K562 (cell line): Measurements from ENCODE around the gene MTREX.

Experiments
- HCFC1 ChIP-seq: IDR thresholded peaks from 2 replicates; pipeline ENCODE4 v1.6.1; 2012; ENCODE audit warnings: low read depth, low read length, improper control_type of control experiment
- POLR2A ChIP-seq: fragments of 450-650 bp; conservative IDR thresholded peaks from 2 replicates; pipeline ENCODE4 v1.6.1; 2016
- POLR2AphosphoS5 ChIP-seq: IDR thresholded peaks from 2 replicates; pipeline ENCODE4 v1.6.1; 2011; ENCODE audit warnings: mild to moderate bottlenecking, low read depth, low read length, moderate library complexity; ENCODE audit not compliant: control insufficient read depth, insufficient read depth
- RNF2 ChIP-seq: sonication (generic); IDR thresholded peaks from 2 replicates; pipeline ENCODE4 v1.6.1; 2016
- SIN3A ChIP-seq, 2 experiments: fragments of 150-350 bp in 1 of 2; IDR thresholded peaks; 2 replicates each; pipeline ENCODE4 v1.6.1; 2011 to 2016; ENCODE audit warnings: borderline replicate concordance in 2 of 2, low read depth in 2 of 2, low read length in 2 of 2, mild to moderate bottlenecking in 2 of 2, moderate library complexity in 2 of 2; ENCODE audit not compliant: control insufficient read depth in 1 of 2
- SRSF3 ChIP-seq: fragments of 200-400 bp; formaldehyde crosslinking; IDR thresholded peaks from 2 replicates; pipeline ENCODE4 v1.6.1; 2016; ENCODE audit warnings: mild to moderate bottlenecking, low read length, moderate library complexity; ENCODE audit not compliant: insufficient read depth
- XRCC5 ChIP-seq: fragments of 200-400 bp; formaldehyde crosslinking; IDR thresholded peaks from 2 replicates; pipeline ENCODE4 v1.6.1; 2017; ENCODE audit warnings: low read depth, mild to moderate bottlenecking, low read length
- ZNF274 ChIP-seq: IDR thresholded peaks from 2 replicates; pipeline ENCODE4 v1.6.1; 2011; ENCODE audit warnings: low read depth, mild to moderate bottlenecking, low read length, moderate library complexity, borderline replicate concordance
- TF ChIP-seq, protein P1 (sequence below): sonication (generic); formaldehyde crosslinking; IDR thresholded peaks from 2 replicates; pipeline ENCODE4 v1.8.0; 2022; ENCODE audit warnings: missing genetic modification reagents, mild to moderate bottlenecking, borderline replicate concordance
- TF ChIP-seq, protein P2 (sequence below): fragments of 150-350 bp; IDR thresholded peaks from 2 replicates; pipeline ENCODE4 v1.6.1; 2014; ENCODE audit warnings: low read depth, mild to moderate bottlenecking, low read length, borderline replicate concordance
- TF ChIP-seq, protein P3 (sequence below): fragments of 250-450 bp; sonication (Bioruptor Pico); IDR thresholded peaks from 2 replicates; pipeline ENCODE4 v1.5.1; 2021; ENCODE audit warnings: mild to moderate bottlenecking

DNA sequence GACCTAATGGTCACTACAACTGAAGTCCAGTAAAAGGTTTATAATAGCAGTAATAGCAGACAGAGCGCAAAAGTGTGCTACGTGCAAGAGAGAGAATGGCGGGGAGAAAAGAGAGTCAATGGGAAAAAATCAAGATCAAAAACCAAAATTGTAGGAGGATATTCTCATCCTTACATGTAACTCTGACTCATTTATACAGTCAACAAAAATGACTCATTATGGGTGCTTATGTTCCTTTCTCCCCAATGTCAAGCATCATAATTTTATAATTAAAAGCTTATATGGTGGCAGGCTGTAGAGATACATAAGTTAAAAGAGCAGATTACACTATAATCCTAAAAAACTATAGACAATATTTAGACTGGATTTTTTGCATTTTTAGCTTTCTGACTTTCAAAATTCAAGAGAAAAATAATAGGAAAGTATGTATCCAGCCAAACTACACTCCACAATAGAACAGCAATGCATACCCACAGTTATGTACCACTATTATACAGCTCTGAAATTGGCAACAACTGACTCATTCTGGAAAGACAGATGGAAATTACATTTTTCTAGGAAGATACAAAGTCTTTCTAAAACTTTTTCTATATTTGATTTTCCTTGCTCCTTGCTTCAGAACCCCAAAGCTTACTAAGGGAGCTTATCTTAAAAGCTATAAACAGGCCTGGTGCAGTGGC, 148.6 kb downstream of the MTREX start:
- no peak for TF ChIP-seq SRSF3
- TF ChIP-seq HCFC1, result no peak
- TF ChIP-seq POLR2AphosphoS5, result no peak
- TF ChIP-seq, protein P1, sequence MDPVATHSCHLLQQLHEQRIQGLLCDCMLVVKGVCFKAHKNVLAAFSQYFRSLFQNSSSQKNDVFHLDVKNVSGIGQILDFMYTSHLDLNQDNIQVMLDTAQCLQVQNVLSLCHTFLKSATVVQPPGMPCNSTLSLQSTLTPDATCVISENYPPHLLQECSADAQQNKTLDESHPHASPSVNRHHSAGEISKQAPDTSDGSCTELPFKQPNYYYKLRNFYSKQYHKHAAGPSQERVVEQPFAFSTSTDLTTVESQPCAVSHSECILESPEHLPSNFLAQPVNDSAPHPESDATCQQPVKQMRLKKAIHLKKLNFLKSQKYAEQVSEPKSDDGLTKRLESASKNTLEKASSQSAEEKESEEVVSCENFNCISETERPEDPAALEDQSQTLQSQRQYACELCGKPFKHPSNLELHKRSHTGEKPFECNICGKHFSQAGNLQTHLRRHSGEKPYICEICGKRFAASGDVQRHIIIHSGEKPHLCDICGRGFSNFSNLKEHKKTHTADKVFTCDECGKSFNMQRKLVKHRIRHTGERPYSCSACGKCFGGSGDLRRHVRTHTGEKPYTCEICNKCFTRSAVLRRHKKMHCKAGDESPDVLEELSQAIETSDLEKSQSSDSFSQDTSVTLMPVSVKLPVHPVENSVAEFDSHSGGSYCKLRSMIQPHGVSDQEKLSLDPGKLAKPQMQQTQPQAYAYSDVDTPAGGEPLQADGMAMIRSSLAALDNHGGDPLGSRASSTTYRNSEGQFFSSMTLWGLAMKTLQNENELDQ (CRISPR knock-in tag), result no peak
- no peak for TF ChIP-seq POLR2A
- no peak for TF ChIP-seq SIN3A (IDR thresholded peaks at IDR 0.05; ENCODE audit: borderline replicate concordance in 2 of 2, control insufficient read depth in 1 of 2, low read depth in 2 of 2, low read length in 2 of 2)
- no peak for TF ChIP-seq XRCC5
- TF ChIP-seq, protein P2, sequence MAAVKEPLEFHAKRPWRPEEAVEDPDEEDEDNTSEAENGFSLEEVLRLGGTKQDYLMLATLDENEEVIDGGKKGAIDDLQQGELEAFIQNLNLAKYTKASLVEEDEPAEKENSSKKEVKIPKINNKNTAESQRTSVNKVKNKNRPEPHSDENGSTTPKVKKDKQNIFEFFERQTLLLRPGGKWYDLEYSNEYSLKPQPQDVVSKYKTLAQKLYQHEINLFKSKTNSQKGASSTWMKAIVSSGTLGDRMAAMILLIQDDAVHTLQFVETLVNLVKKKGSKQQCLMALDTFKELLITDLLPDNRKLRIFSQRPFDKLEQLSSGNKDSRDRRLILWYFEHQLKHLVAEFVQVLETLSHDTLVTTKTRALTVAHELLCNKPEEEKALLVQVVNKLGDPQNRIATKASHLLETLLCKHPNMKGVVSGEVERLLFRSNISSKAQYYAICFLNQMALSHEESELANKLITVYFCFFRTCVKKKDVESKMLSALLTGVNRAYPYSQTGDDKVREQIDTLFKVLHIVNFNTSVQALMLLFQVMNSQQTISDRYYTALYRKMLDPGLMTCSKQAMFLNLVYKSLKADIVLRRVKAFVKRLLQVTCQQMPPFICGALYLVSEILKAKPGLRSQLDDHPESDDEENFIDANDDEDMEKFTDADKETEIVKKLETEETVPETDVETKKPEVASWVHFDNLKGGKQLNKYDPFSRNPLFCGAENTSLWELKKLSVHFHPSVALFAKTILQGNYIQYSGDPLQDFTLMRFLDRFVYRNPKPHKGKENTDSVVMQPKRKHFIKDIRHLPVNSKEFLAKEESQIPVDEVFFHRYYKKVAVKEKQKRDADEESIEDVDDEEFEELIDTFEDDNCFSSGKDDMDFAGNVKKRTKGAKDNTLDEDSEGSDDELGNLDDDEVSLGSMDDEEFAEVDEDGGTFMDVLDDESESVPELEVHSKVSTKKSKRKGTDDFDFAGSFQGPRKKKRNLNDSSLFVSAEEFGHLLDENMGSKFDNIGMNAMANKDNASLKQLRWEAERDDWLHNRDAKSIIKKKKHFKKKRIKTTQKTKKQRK, result no peak
- TF ChIP-seq RNF2, result no peak
- no peak for TF ChIP-seq ZNF274
- TF ChIP-seq, protein P3, sequence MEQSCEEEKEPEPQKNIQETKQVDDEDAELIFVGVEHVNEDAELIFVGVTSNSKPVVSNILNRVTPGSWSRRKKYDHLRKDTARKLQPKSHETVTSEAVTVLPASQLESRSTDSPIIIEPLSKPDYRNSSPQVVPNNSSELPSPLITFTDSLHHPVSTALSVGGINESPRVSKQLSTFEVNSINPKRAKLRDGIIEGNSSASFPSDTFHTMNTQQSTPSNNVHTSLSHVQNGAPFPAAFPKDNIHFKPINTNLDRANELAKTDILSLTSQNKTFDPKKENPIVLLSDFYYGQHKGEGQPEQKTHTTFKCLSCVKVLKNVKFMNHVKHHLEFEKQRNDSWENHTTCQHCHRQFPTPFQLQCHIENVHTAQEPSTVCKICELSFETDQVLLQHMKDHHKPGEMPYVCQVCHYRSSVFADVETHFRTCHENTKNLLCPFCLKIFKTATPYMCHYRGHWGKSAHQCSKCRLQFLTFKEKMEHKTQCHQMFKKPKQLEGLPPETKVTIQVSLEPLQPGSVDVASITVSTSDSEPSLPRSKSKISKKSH (CRISPR knock-in tag), result no peak
